ENCODE data around the gene PHF11.
"Not testable (repeated sequence)": the region's sequence is repeated elsewhere in the genome, so short reads cannot be mapped to it uniquely, and the experiment has no call there.

PHF11 gene

GRCh38 chr13:49550942-49551644 lies 55.3 kb downstream of the PHF11 start:
- DNase-seq = no peak

DNA sequence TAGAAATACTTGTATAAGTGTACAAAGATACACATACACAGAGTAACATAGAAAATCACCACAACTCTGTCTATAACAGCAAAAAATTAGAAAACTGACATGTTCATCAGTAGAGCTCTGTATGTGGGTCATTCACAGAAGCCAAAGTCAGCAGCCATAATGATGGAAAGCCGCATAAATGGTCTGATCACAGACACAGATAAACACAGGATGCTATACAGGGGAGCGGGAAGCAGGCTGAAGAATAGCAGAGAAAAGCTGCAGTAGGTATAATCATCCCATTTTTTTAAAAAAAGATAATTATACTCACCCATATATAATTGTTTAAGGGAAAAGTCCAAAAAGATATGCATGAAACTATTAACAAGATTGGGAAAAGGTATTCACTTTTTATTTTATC lies 58.1 kb downstream of the PHF11 start:
- no peak for DNase-seq

- DNase-seq = no peak
Observed at GRCh38 chr13:49554387-49554786, 58.6 kb downstream of the PHF11 start.

DNA sequence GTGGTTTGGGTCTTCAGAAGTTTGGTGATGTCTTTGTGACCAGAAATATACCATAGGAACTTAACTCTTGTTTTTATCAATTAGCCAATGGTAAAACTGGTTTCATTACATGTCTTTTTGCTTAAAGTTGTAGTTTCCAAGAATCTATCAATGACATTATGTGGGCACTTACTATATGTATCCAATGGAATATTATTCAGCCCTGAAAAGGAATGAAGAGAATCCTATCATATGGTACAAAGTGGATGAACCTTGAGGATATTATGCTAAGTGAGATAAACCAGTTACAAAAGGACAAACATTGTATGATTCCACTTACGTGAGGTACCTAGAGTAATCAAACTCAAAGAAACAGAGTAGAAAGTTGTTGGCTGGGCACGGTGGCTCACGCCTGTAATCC lies 63.3 kb downstream of the PHF11 start:
- no peak for DNase-seq

- no peak for DNase-seq
Observed at GRCh38 chr13:49560270-49561061, 64.7 kb downstream of the PHF11 start.

GRCh38 chr13:49561062-49561410 lies 65.3 kb downstream of the PHF11 start:
- DNase-seq = no peak

GRCh38 chr13:49563516-49563915 lies 67.8 kb downstream of the PHF11 start:
- no peak for DNase-seq

- DNase-seq = not testable (repeated sequence)
Observed at GRCh38 chr13:49565461-49565860, 69.7 kb downstream of the PHF11 start.

DNA sequence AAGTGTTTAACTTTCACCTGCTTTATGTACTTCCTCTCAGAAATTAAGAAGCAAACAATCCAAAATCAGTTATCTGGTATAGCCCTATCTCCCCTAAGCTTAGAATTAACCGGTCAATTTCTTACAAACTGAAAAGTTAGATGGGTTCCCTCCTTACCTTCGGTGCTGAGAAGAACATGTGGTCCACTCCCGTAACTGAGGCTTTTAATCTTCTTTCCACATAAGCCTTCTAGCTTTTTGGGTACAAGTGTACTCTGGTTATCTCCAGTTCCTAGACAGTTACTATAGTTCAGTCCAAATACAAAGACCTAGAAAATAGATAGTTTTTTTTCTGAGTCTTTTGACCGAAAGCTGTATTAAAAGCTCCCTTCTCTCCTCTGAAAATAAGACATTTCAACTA lies 70.7 kb downstream of the PHF11 start:
- no peak for DNase-seq

GRCh38 chr13:49567491-49567890 lies 71.7 kb downstream of the PHF11 start:
- no peak for DNase-seq

DNA sequence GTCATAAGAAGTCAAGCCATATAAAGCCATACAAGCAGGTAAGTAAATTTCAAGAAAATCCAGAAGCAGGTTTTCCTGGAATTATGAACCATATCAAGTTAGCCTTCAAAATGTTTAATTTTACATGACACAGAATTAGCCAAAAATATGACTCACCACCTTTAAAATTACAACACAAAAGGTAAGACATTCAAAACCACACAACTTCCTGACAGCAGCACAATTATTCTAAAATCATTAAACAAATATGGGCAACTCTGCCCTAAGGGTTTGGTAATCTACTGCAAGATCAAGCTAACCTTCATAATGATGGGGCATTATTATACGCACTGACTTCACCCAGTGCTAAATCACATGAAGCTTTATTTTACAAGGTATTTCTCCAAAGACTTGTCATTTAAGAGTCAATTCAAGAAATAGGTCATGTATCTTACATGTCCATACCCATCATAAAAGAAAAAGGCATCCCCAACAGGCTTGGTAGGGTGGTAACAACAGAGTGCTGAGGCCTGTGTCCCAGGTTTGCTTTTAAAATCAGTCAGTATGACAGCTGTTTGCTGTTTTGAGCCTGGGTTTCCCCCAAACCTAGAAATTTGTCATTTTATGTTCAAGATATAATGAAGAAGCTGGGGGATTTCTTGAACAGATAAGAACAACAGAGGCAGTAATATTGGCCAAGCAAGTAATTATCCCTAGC lies 74.4 kb downstream of the PHF11 start:
- DNase-seq = no peak

- no peak for DNase-seq
Observed at GRCh38 chr13:49571299-49572240, 75.8 kb downstream of the PHF11 start.

All from SHP77 treated with DMSO at 0.1 percent for 48 hours (cell line).